ENCODE measurements around the gene CCNQ.

GRCh38 chrX:153576239-153576870 lies 22.6 kb downstream of the CCNQ start:
- TF ChIP-seq CTCF (IDR thresholded peaks at IDR 0.05; ENCODE audit: control extremely low read depth in 1 of 3, insufficient read depth in 1 of 3, low read depth in 1 of 3, low read length in 3 of 3) = no peak
- no peak for TF ChIP-seq ZNF274 (IDR thresholded peaks at IDR 0.05; ENCODE audit: borderline replicate concordance, extremely low read depth, low read length)
- TF ChIP-seq HDAC2 (IDR thresholded peaks at IDR 0.05; ENCODE audit: borderline replicate concordance in 1 of 2, low read depth in 2 of 2, low read length in 2 of 2) = no peak
- no peak for TF ChIP-seq EZH2 (IDR thresholded peaks at IDR 0.05; ENCODE audit: low read depth, low read length, severe bottlenecking)
- TF ChIP-seq KDM1A (IDR thresholded peaks at IDR 0.05; ENCODE audit: borderline replicate concordance, low read length) = no peak
- no peak for TF ChIP-seq POLR2A (IDR thresholded peaks at IDR 0.05; ENCODE audit: control extremely low read depth in 1 of 2, low read depth in 2 of 2, low read length in 2 of 2)
- no peak for TF ChIP-seq TAF1 (IDR thresholded peaks at IDR 0.05; ENCODE audit: low read depth, low read length)
- no peak for TF ChIP-seq MAX (IDR thresholded peaks at IDR 0.05)
- no peak for TF ChIP-seq POLR2AphosphoS5 (IDR thresholded peaks at IDR 0.05; ENCODE audit: low read depth, low read length)
- TF ChIP-seq JUND (IDR thresholded peaks at IDR 0.05; ENCODE audit: low read length) = no peak
- TF ChIP-seq NRF1 (IDR thresholded peaks at IDR 0.05; ENCODE audit: low read depth, low read length) = no peak

Data from H1 (cell line).